Measurements from ENCODE around the gene CTR9. TPM values are rescaled to one million over a fixed set of nuclear protein-coding genes. Genes with fewer than 3 reads are reported as not detected.

The CTR9 gene
- total RNA-seq, 1 experiment from 2014 or later = 32.7 TPM

GRCh38 chr11:10778217-10778970 lies 27.3 kb downstream of the CTR9 start:
- DNase-seq (ENCODE audit: low spot score) = no peak
- H3K4me3 Mint-ChIP-seq = no peak overlapping the region
- H3K27me3 Mint-ChIP-seq (ENCODE audit: low read depth) = no peaks in the 10 kb centered on the region; the same call in 1 of the 2 replicates
- no peaks in the 10 kb centered on the region for H3K9me3 Mint-ChIP-seq
- TF ChIP-seq HMGXB4 (CRISPR knock-in tag; IDR thresholded peaks at IDR 0.05) = no peak
- no peak for TF ChIP-seq RELA (CRISPR knock-in tag; IDR thresholded peaks at IDR 0.05; ENCODE audit: borderline replicate concordance)
- TF ChIP-seq MAX (CRISPR knock-in tag; IDR thresholded peaks at IDR 0.05) = no peak
- no peak for TF ChIP-seq ZNF263 (CRISPR knock-in tag; IDR thresholded peaks at IDR 0.05; ENCODE audit: low read depth)
- no peaks in the 10 kb centered on the region for H3K4me1 Mint-ChIP-seq
- peaks cover 44% of the 10 kb centered on the region for H3K36me3 Mint-ChIP-seq
- H3K27ac Mint-ChIP-seq = no peak overlapping the region
- ChIA-PET POLR2A (no interaction called here), CTCF (interaction anchor here (0.7 kb wide), 1 partner anchor 8 kb away, joined by 3 read pairs; no protein-coding TSS in a partner anchor)
- no peak for ATAC-seq

- DNase-seq (ENCODE audit: low spot score) (no peak), ATAC-seq (no peak)
- Mint-ChIP-seq H3K4me1 (no peaks in the 10 kb centered on the region), H3K36me3 (peaks cover 38% of the 10 kb centered on the region), H3K27me3 (ENCODE audit: low read depth) (no peaks in the 10 kb centered on the region; the same call in 1 of the 2 replicates), H3K4me3 (no peak overlapping the region), H3K9me3 (no peaks in the 10 kb centered on the region), H3K27ac (no peak overlapping the region)
- ChIA-PET CTCF (interaction anchor here (0.7 to 3.8 kb wide), 2 partner anchors 8 to 9 kb away, joined by 3 to 18 read pairs; no protein-coding TSS in a partner anchor), POLR2A (no interaction called here)
- TF ChIP-seq E2F1 (CRISPR knock-in tag; IDR thresholded peaks at IDR 0.05) (no peak), IRF1 (CRISPR knock-in tag; IDR thresholded peaks at IDR 0.05) (no peak), TEAD1 (CRISPR knock-in tag; IDR thresholded peaks at IDR 0.05) (no peak), ATF3 (CRISPR knock-in tag; conservative IDR thresholded peaks at IDR 0.05) (no peak), ZMAT4 (CRISPR knock-in tag; IDR thresholded peaks at IDR 0.05) (no peak), USF2 (CRISPR knock-in tag; IDR thresholded peaks at IDR 0.05) (no peak), IRF2 (CRISPR knock-in tag; IDR thresholded peaks at IDR 0.05; ENCODE audit: borderline replicate concordance, low read depth) (no peak), CBFB (CRISPR knock-in tag; IDR thresholded peaks at IDR 0.05; ENCODE audit: low read depth) (no peak), ZNF396 (CRISPR knock-in tag; IDR thresholded peaks at IDR 0.05; ENCODE audit: borderline replicate concordance) (no peak), CDX4 (CRISPR knock-in tag; IDR thresholded peaks at IDR 0.05; ENCODE audit: borderline replicate concordance) (no peak)
Measured at GRCh38 chr11:10779086-10779485, 28.0 kb downstream of the CTR9 start.
